Astrocyte (in vitro differentiated cells and primary cell): ENCODE data around the gene ZBTB11. TPM values are rescaled to one million over a fixed set of nuclear protein-coding genes. Genes with fewer than 3 reads are reported as not detected.
"Not testable (repeated sequence)": the region's sequence is repeated elsewhere in the genome, so short reads cannot be mapped to it uniquely, and the experiment has no call there.

Experiments
- DNase-seq: peaks from one replicate; pipeline ENCODE4 v3.0.0-alpha.2; 2010; ENCODE audit warnings: low read depth
- FAIRE-seq: peaks from 2 replicates; lab custom pipeline; 2011; peaks lifted over from hg19 to GRCh38; lab: Jason Lieb, UNC
- H2AFZ ChIP-seq: 2 replicates; pipeline ENCODE4 v1.6.0; 2012; ENCODE audit warnings: low read depth, low read length, inconsistent platforms
- H3K27ac ChIP-seq: 2 replicates; pipeline ENCODE4 v1.5.1; 2011; ENCODE audit warnings: low read depth, low read length, inconsistent platforms
- H3K27me3 ChIP-seq: 2 replicates; pipeline ENCODE4 v1.6.0; 2011; ENCODE audit warnings: low read length, inconsistent platforms; ENCODE audit not compliant: insufficient read depth
- H3K36me3 ChIP-seq: 2 replicates; pipeline ENCODE4 v1.5.1; 2011; ENCODE audit warnings: low read length, inconsistent platforms; ENCODE audit not compliant: insufficient read depth
- H3K4me1 ChIP-seq: 2 replicates; pipeline ENCODE4 v1.5.1; 2011; ENCODE audit warnings: low read length, inconsistent platforms; ENCODE audit not compliant: insufficient read depth
- H3K4me2 ChIP-seq: 2 replicates; pipeline ENCODE4 v1.6.0; 2012; ENCODE audit warnings: low read length, inconsistent platforms
- H3K4me3 ChIP-seq: 2 replicates; pipeline ENCODE4 v1.5.1; 2011; ENCODE audit warnings: low read depth, mild to moderate bottlenecking, low read length, inconsistent platforms; ENCODE audit not compliant: insufficient read depth
- H3K79me2 ChIP-seq: 2 replicates; pipeline ENCODE4 v1.6.0; 2012; ENCODE audit warnings: mild to moderate bottlenecking, low read length, inconsistent platforms; ENCODE audit not compliant: insufficient read depth
- H3K9ac ChIP-seq: 2 replicates; pipeline ENCODE4 v1.6.0; 2012; ENCODE audit warnings: mild to moderate bottlenecking, low read length, inconsistent platforms
- H3K9me3 ChIP-seq: 2 replicates; pipeline ENCODE4 v1.5.1; 2012; ENCODE audit warnings: low read depth, mild to moderate bottlenecking, low read length, inconsistent platforms; ENCODE audit not compliant: insufficient read depth
- H4K20me1 ChIP-seq: 2 replicates; pipeline ENCODE4 v1.6.0; 2012; ENCODE audit warnings: low read length, inconsistent platforms; ENCODE audit not compliant: insufficient read depth
- H3K27ac Mint-ChIP-seq: one replicate; pipeline ENCODE4 v1.8.0; 2021; ENCODE audit warnings: mild to moderate bottlenecking, mixed read lengths; ENCODE audit not compliant: unreplicated experiment
- H3K27me3 Mint-ChIP-seq: one replicate; pipeline ENCODE4 v1.8.0; 2021; ENCODE audit warnings: low read depth, mixed read lengths; ENCODE audit not compliant: unreplicated experiment
- H3K36me3 Mint-ChIP-seq: one replicate; pipeline ENCODE4 v1.8.0; 2021; ENCODE audit warnings: low read depth, mixed read lengths; ENCODE audit not compliant: unreplicated experiment
- H3K4me1 Mint-ChIP-seq: one replicate; pipeline ENCODE4 v1.8.0; 2021; ENCODE audit warnings: low read depth, mixed read lengths; ENCODE audit not compliant: unreplicated experiment
- H3K4me3 Mint-ChIP-seq: one replicate; pipeline ENCODE4 v1.8.0; 2021; ENCODE audit warnings: mild to moderate bottlenecking, moderate library complexity, mixed read lengths; ENCODE audit not compliant: unreplicated experiment
- H3K9me3 Mint-ChIP-seq: one replicate; pipeline ENCODE4 v1.8.0; 2021; ENCODE audit warnings: mild to moderate bottlenecking, mixed read lengths; ENCODE audit not compliant: unreplicated experiment
- EZH2 ChIP-seq: IDR thresholded peaks from 2 replicates; pipeline ENCODE4 v1.6.1; 2012; ENCODE audit warnings: mild to moderate bottlenecking, low read length, inconsistent platforms; ENCODE audit not compliant: insufficient read depth
- total RNA-seq: library from RNA; stranded (reverse); gene quantifications from 2 replicates; pipeline ENCODE4 v1.2.1, GENCODE V29; 2021
- TF ChIP-seq, protein P1 (sequence below): IDR thresholded peaks from 2 replicates; pipeline ENCODE4 v1.5.1; 2011; ENCODE audit warnings: low read depth, mild to moderate bottlenecking, inconsistent platforms, low read length, moderate library complexity; ENCODE audit not compliant: insufficient read depth

ZBTB11 gene
- total RNA-seq, 1 donor from 2014 or later: 20.9 TPM

DNA sequence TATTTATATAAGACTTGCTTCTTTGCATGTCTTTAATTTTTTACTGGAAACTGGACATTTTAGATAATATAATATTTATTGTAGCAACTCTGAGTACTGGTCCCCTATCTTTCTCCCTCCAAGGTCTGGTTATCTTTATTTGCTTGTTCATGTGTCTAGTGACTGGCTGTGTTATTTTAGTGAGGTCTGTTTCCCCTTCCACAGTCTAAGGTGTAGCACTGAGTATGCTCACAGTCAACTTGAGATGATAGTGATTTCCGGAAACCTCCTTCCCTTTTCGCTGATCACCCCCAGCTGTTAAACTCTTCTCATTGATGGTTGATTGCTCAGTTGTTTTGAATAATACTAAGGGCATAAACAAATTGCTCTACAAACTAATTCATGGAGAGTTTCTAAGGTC is 65.9 kb downstream of the ZBTB11 start:
- H3K9ac ChIP-seq: no peak overlapping the region
- Mint-ChIP-seq H3K9me3 (no peaks in the 10 kb centered on the region), H3K4me3 (no peak overlapping the region), H3K4me1 (no peaks in the 10 kb centered on the region), H3K36me3 (no peaks in the 10 kb centered on the region), H3K27me3 (no peaks in the 10 kb centered on the region), H3K27ac (no peak overlapping the region)
- no peaks in the 10 kb centered on the region for H3K27me3 ChIP-seq
- no peaks in the 10 kb centered on the region for H3K9me3 ChIP-seq
- H3K4me3 ChIP-seq: no peak overlapping the region
- H3K4me2 ChIP-seq: no peak overlapping the region
- H4K20me1 ChIP-seq: no peaks in the 10 kb centered on the region
- no peaks in the 10 kb centered on the region for H3K79me2 ChIP-seq
- FAIRE-seq: no peak
- H3K27ac ChIP-seq: no peak overlapping the region
- H3K36me3 ChIP-seq: no peaks in the 10 kb centered on the region
- no peaks in the 10 kb centered on the region for H3K4me1 ChIP-seq
- TF ChIP-seq, protein P1, sequence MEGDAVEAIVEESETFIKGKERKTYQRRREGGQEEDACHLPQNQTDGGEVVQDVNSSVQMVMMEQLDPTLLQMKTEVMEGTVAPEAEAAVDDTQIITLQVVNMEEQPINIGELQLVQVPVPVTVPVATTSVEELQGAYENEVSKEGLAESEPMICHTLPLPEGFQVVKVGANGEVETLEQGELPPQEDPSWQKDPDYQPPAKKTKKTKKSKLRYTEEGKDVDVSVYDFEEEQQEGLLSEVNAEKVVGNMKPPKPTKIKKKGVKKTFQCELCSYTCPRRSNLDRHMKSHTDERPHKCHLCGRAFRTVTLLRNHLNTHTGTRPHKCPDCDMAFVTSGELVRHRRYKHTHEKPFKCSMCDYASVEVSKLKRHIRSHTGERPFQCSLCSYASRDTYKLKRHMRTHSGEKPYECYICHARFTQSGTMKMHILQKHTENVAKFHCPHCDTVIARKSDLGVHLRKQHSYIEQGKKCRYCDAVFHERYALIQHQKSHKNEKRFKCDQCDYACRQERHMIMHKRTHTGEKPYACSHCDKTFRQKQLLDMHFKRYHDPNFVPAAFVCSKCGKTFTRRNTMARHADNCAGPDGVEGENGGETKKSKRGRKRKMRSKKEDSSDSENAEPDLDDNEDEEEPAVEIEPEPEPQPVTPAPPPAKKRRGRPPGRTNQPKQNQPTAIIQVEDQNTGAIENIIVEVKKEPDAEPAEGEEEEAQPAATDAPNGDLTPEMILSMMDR: no peak
- TF ChIP-seq EZH2: no peak
- H2AFZ ChIP-seq: no peak overlapping the region
- DNase-seq: no peak

- not testable (repeated sequence) for H3K4me1 ChIP-seq, H3K36me3 ChIP-seq, H4K20me1 ChIP-seq, H3K9me3 ChIP-seq, H3K9me3 Mint-ChIP-seq, H3K36me3 Mint-ChIP-seq, H3K4me3 Mint-ChIP-seq, H2AFZ ChIP-seq, H3K4me1 Mint-ChIP-seq, H3K4me2 ChIP-seq, H3K79me2 ChIP-seq, H3K27me3 Mint-ChIP-seq, H3K4me3 ChIP-seq, FAIRE-seq, H3K9ac ChIP-seq, H3K27ac Mint-ChIP-seq, H3K27me3 ChIP-seq, H3K27ac ChIP-seq, DNase-seq
Observed at GRCh38 chr3:101605398-101605797, 71.5 kb downstream of the ZBTB11 start.

DNA sequence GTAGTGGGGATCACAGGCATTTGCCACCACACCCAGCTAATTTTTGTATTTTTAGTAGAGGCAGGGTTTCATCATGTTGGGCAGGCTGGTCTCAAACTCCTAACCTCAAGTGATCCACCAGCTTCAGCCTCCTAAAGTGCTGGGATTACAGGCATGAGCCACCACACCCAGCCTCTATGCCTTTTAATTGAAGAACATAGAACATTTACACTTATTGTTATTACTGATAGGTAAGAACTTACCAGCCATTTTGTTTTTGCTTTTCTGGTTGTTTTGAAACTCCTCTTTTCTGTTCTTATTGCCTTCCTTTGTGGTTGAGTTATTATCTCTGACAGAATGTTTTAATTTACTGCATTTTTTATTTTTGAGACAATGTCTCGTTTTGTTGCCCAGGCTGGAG is 73.7 kb downstream of the ZBTB11 start:
- Histone ChIP-seq H3K4me2 (no peak overlapping the region), H3K9me3 (no peaks in the 10 kb centered on the region), H3K36me3 (no peaks in the 10 kb centered on the region), H3K9ac (no peak overlapping the region), H3K4me1 (no peaks in the 10 kb centered on the region), H2AFZ (no peak overlapping the region), H3K4me3 (no peak overlapping the region), H3K79me2 (no peaks in the 10 kb centered on the region), H4K20me1 (no peaks in the 10 kb centered on the region), H3K27ac (no peak overlapping the region), H3K27me3 (no peaks in the 10 kb centered on the region)
- Mint-ChIP-seq H3K9me3 (no peaks in the 10 kb centered on the region), H3K27me3 (no peaks in the 10 kb centered on the region), H3K36me3 (peaks cover 5% of the 10 kb centered on the region), H3K4me1 (no peaks in the 10 kb centered on the region), H3K27ac (no peak overlapping the region), H3K4me3 (no peak overlapping the region)
- TF ChIP-seq EZH2: no peak
- TF ChIP-seq, protein P1: no peak
- no peak for DNase-seq
- no peak for FAIRE-seq
